Measurements from ENCODE around the gene XAB2. TPM values are rescaled to one million over a fixed set of nuclear protein-coding genes. Genes with fewer than 3 reads are reported as not detected.

The XAB2 gene
- total RNA-seq, 2 experiments from 2014 or later = 50.7 to 54.1 TPM

GRCh38 chr19:7575434-7576040 lies 53.8 kb downstream of the XAB2 start:
- no peak overlapping the region for H3K4me3 Mint-ChIP-seq
- ChIA-PET POLR2A (no interaction called here), CTCF (no interaction called here)
- no peak for TF ChIP-seq CTCF (IDR thresholded peaks at IDR 0.05)
- ATAC-seq (peak; percentile 42), DNase-seq (peak; percentile 35)
- H3K4me1 Mint-ChIP-seq (ENCODE audit: low read depth) = no peaks in the 10 kb centered on the region
- intact Hi-C loops (cut with micrococcal nuclease) = no loop called here
- peaks cover 6% of the 10 kb centered on the region for H3K27me3 Mint-ChIP-seq
- no peaks in the 10 kb centered on the region for H3K9me3 Mint-ChIP-seq
- H3K27ac Mint-ChIP-seq = no peak overlapping the region
- no peaks in the 10 kb centered on the region for H3K36me3 Mint-ChIP-seq (ENCODE audit: low read depth)

- no peak overlapping the region for H3K4me3 Mint-ChIP-seq
- ChIA-PET CTCF (no interaction called here), POLR2A (no interaction called here)
- intact Hi-C loops (cut with micrococcal nuclease) = no loop called here
- DNase-seq (no peak), ATAC-seq (no peak)
- H3K27me3 Mint-ChIP-seq = peaks cover 3% of the 10 kb centered on the region
- no peak overlapping the region for H3K27ac Mint-ChIP-seq
- H3K4me1 Mint-ChIP-seq (ENCODE audit: low read depth) = peaks cover 2% of the 10 kb centered on the region
- no peaks in the 10 kb centered on the region for H3K9me3 Mint-ChIP-seq
- H3K36me3 Mint-ChIP-seq (ENCODE audit: low read depth) = no peaks in the 10 kb centered on the region
- TF ChIP-seq CTCF (IDR thresholded peaks at IDR 0.05) = no peak
Measured at GRCh38 chr19:7570761-7571160, 58.6 kb downstream of the XAB2 start.

Small RNA genes within 50 kb of the gene (microRNA-seq; reads per million reads assigned to microRNA genes)
- not detected for gene MIR6792 (ENCODE audit: borderline microRNAs expressed, borderline replicate concordance)

Other genes with a start within 250 kb of the XAB2 start
- 1 to 10 TPM; 1.4 to 1.5 TPM for gene PEX11G, start 140.5 kb downstream of the XAB2 start, total RNA-seq
- gene ZNF358, start 113.4 kb downstream of the XAB2 start, total RNA-seq = 1 to 10 TPM; 4.8 to 6.5 TPM
- 1 to 10 TPM; 7.9 to 9.2 TPM for gene MCOLN1, start 106.9 kb downstream of the XAB2 start, total RNA-seq
- gene PNPLA6, start 93.8 kb downstream of the XAB2 start, total RNA-seq = 10 to 100 TPM; 79.2 to 90.3 TPM
- under 1 TPM; 0.25 to 0.63 TPM for gene CAMSAP3, start 33.7 kb downstream of the XAB2 start, total RNA-seq
- gene PET100, start 248 bp upstream of the XAB2 start, total RNA-seq = 10 to 100 TPM; 71.8 to 83.3 TPM
- gene PCP2, start 4.2 kb upstream of the XAB2 start, total RNA-seq = 1 to 10 TPM; 4.0 to 4.8 TPM
- 10 to 100 TPM; 96.4 to 99.2 TPM for gene STXBP2, start 7.6 kb upstream of the XAB2 start, total RNA-seq
- not detected for gene RETN, start 39.5 kb upstream of the XAB2 start, total RNA-seq
- not detected for gene MCEMP1, start 47.5 kb upstream of the XAB2 start, total RNA-seq
- 10 to 100 TPM; 85.0 to 85.9 TPM for gene TRAPPC5, start 51.3 kb upstream of the XAB2 start, total RNA-seq
- gene FCER2, start 72.6 kb upstream of the XAB2 start, total RNA-seq = 1 to 10 TPM; 3.0 to 3.7 TPM
- not detected for gene CLEC4G, start 102.6 kb upstream of the XAB2 start, total RNA-seq
- not detected for gene CD209, start 118.0 kb upstream of the XAB2 start, total RNA-seq
- not detected for gene CLEC4M, start 133.7 kb upstream of the XAB2 start, total RNA-seq
- gene EVI5L, start 200.7 kb upstream of the XAB2 start, total RNA-seq = 1 to 10 TPM; 3.4 to 3.9 TPM
- gene PRR36, start 244.8 kb upstream of the XAB2 start, total RNA-seq = under 1 TPM in 1 of 2 experiments, not detected in 1; 0.20 TPM